Adipocyte (in vitro differentiated cells): ENCODE results near the gene INAVA.

Experiments
- DNase-seq: peaks from one replicate; pipeline ENCODE4 v3.0.0-alpha.2; 2015; ENCODE audit warnings: low read depth
- H3K27me3 ChIP-seq: replicated peaks from 2 replicates; pipeline ENCODE4 v1.7.0; 2013; ENCODE audit warnings: mild to moderate bottlenecking, low read length, moderate library complexity; ENCODE audit not compliant: control insufficient read depth, insufficient read depth
- H3K36me3 ChIP-seq: 2 replicates; pipeline ENCODE4 v1.7.0; 2013; ENCODE audit warnings: low read length, mild to moderate bottlenecking, moderate library complexity; ENCODE audit not compliant: control insufficient read depth, insufficient read depth, severe bottlenecking
- H3K4me1 ChIP-seq: 2 replicates; pipeline ENCODE4 v1.7.0; 2013; ENCODE audit warnings: mild to moderate bottlenecking, low read length, moderate library complexity; ENCODE audit not compliant: control insufficient read depth, insufficient read depth
- H3K4me3 ChIP-seq: 2 replicates; pipeline ENCODE4 v1.7.0; 2013; ENCODE audit warnings: mild to moderate bottlenecking, low read length, moderate library complexity
- H3K9ac ChIP-seq: 2 replicates; pipeline ENCODE4 v1.7.0; 2013; ENCODE audit warnings: mild to moderate bottlenecking, low read length, moderate library complexity
- H3K9me3 ChIP-seq: 2 replicates; pipeline ENCODE4 v1.7.0; 2013; ENCODE audit warnings: mild to moderate bottlenecking, low read length, moderate library complexity; ENCODE audit not compliant: control insufficient read depth

INAVA gene, protein sequence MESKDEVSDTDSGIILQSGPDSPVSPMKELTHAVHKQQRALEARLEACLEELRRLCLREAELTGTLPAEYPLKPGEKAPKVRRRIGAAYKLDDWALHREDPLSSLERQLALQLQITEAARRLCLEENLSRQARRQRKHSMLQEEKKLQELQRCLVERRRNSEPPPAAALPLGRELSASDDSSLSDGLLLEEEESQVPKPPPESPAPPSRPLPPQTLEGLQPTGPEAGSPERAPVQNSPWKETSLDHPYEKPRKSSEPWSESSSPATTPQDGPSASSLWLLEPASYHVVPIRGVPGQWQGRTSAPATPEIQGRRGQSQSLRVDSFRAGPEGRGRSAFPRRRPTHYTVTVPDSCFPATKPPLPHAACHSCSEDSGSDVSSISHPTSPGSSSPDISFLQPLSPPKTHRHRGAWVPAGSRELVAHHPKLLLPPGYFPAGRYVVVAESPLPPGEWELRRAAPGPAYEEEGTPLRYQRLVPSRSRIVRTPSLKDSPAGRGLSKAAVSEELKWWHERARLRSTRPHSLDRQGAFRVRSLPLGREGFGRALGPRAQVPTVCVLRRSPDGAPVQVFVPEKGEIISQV

DNA sequence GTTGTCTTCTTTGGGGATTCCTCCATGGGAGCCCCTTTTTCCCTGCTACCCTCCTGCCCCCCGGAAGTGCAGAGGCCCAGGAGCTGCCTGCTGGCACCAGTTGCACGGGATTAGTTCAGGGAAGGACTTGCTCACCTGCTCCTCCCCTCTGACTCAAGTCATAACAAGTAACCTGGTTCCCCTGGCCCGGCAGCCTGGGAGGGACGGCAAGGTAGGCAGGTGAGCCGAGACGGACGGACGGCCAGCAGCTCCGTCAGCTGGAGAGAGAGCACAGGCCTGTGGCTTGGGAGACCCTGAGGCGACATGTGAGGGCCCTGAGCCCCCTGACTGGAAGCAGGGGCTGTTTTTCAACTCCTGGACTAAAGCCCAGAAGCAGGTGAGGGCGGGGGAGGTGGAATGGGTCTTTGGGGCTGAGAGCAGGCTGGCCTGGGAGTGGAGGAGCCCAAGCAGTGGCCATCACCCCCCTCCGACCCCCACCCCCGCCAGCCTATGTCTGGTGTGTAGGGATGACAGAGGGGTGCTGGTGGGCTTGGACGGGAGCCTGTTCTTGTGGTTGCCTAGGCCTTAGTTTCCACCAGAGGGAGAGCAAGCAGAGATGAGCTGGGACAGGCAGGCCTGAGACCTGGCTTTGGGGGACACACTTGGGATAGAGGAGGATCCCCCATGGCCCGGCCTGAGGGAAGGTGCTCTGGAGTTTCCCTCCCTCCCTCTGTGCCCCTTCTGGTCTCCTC is at the start of gene INAVA:
INAVA (plus strand) TSS at position 189 of the 731 bp plus-strand sequence. CDS start 3,501 bp downstream, outside the sequence.
- no peak for DNase-seq
- Histone ChIP-seq H3K27me3 (peaks cover 59% of the 10 kb centered on the region), H3K36me3 (no peaks in the 10 kb centered on the region), H3K9ac (no peak within 1 kb of the TSS), H3K9me3 (no peaks in the 10 kb centered on the region), H3K4me1 (peaks cover 7% of the 10 kb centered on the region), H3K4me3 (no peak within 1 kb of the TSS)

DNA sequence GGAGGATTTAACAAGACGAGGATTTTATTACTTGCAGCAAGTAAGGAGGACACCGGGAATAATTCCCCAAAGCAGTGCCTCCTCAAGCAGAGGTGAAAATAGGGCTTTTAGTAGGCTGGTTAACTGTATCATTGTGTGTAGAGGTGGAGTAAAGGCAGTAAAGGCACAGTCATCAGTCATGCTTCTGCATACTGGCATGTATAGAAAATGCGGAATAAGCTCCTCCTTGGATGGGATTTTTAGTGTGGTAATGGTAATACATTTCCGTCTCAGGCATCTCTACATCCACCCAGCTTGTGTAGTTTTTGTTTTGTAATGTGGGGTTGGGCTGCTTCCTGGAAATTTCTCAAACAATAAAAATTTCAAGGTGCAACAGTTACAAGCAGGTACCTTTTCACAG is 49.3 kb upstream of the INAVA start:
- DNase-seq: no peak
- H3K36me3 ChIP-seq: peaks cover 64% of the 10 kb centered on the region

DNA sequence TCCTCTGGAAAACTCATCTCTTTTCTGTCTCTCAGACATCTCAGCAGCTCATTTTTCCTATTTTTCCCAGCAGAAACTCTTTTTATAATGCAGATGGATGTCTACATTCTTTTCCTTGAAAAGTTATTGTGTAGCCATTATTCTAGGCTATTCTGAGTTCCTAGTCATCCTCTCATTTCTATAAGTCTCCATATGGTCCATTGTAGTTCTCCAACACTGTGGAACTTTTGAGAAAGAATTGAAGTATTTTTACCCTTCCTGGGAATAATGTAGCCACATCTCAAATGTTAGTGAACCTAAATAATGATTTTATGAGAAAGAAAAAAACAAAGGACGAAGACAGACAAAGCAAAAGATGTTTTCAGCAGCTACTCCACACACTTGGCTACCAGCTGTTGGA is 48.3 kb upstream of the INAVA start:
- H3K4me3 ChIP-seq: no peak overlapping the region
- no peak overlapping the region for H3K9ac ChIP-seq
- DNase-seq: no peak
- H3K9me3 ChIP-seq: no peaks in the 10 kb centered on the region
- no peaks in the 10 kb centered on the region for H3K4me1 ChIP-seq
- no peaks in the 10 kb centered on the region for H3K27me3 ChIP-seq
- peaks cover 73% of the 10 kb centered on the region for H3K36me3 ChIP-seq

More for the DNA sequence above, 49.3 kb upstream of the INAVA start:
- no peak overlapping the region for H3K9ac ChIP-seq
- no peaks in the 10 kb centered on the region for H3K27me3 ChIP-seq
- H3K9me3 ChIP-seq: no peaks in the 10 kb centered on the region
- H3K4me1 ChIP-seq: no peaks in the 10 kb centered on the region
- H3K4me3 ChIP-seq: no peak overlapping the region

DNA sequence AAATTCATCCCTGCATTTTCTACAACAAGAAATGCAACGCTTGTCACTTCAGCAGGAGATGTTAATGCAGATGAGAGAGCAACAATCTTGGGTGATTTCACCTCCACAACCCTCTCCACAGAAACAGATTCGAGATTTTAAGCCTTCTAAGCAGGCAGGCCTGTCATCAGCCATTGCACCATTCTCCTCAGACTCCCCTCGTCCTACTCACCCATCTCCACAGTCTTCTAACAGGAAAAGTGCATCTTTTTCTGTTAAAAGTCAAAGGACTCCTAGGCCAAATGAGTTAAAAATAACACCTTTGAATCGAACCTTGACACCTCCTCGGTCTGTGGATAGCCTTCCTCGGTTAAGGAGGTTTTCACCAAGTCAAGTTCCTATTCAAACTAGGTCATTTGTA is 45.3 kb upstream of the INAVA start:
- H3K9ac ChIP-seq: no peak overlapping the region
- H3K9me3 ChIP-seq: no peaks in the 10 kb centered on the region
- no peak for DNase-seq
- no peaks in the 10 kb centered on the region for H3K27me3 ChIP-seq
- peaks cover 93% of the 10 kb centered on the region for H3K36me3 ChIP-seq
- H3K4me1 ChIP-seq: no peaks in the 10 kb centered on the region
- no peak overlapping the region for H3K4me3 ChIP-seq

DNA sequence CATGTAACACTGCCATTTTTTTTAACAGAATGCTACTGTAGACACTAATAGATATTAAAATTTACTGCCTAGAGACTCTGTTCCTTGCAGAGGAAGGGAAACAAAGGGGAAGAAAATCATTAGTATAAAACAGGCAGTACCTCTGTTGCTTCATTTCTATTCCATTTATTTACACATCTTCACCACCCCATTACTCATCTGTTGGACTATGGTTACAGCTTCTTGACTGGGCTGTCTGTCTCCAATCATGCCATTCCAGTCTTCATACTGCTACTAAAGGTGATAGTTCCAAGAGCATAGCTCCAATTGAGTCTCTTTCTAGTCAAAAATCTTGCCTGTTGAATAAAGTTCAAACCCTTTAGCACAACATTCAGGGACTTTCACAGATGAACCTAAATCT is 44.1 kb upstream of the INAVA start:
- DNase-seq: no peak
- H3K36me3 ChIP-seq: peaks cover 95% of the 10 kb centered on the region

DNA sequence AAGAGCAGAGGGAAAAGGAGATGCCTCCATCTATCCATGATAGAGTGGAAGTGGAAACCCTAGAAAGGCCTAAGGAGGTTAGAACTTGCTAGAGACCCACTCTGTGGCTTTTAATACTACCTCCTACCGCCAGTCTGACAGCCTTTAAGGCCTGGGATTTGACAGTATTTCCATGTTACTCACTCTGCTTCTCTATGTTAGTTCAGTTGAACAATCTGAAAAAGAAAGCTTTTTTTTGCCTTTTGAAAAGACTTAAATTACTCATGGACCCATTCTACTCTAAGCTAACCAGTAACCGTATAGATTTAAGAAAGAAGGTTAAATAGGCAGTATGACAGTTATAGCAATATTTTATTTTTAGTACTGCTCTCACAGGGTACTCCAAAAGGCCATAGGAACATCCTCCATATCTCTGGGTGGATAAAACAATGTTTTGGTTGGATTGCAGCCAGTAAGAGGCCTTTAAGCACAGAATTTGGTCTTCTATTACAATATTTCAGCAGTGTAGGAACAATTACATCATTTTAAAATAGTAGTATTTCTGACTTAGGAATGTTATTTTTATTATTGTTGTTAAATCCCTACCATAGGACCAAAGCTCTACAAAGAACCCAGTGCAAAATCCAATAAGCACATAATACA is 37.9 kb upstream of the INAVA start:
- H3K4me1 ChIP-seq: peaks cover 18% of the 10 kb centered on the region
- no peaks in the 10 kb centered on the region for H3K27me3 ChIP-seq
- peaks cover 61% of the 10 kb centered on the region for H3K36me3 ChIP-seq
- peak overlapping the region; percentile 32 for H3K9ac ChIP-seq
- DNase-seq: peak; percentile 90
- no peak overlapping the region for H3K4me3 ChIP-seq
- H3K9me3 ChIP-seq: no peaks in the 10 kb centered on the region

More for the DNA sequence above, 44.1 kb upstream of the INAVA start:
- Histone ChIP-seq H3K9ac (no peak overlapping the region), H3K27me3 (no peaks in the 10 kb centered on the region), H3K4me1 (no peaks in the 10 kb centered on the region), H3K4me3 (no peak overlapping the region), H3K9me3 (no peaks in the 10 kb centered on the region)

DNA sequence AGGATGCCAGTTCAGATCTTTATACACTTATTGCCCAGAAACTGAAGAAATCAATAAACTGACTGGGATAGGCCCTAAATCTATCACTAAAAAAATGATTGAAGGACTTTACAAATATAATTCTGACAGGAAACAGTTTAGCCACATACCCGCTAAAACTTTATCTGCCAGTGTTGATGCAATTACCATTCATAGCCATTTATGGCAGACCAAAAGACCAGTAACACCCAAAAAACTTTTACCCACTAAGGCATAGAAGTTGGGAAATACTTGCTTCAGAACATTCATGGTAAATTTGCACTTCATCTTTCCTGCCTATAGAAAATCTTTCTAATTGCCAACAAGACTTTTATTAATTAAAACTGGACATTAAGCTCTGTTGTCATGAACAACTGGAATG is 36.9 kb upstream of the INAVA start:
- no peaks in the 10 kb centered on the region for H3K9me3 ChIP-seq
- H3K4me3 ChIP-seq: peak overlapping the region; percentile 16
- H3K27me3 ChIP-seq: no peaks in the 10 kb centered on the region
- peaks cover 58% of the 10 kb centered on the region for H3K36me3 ChIP-seq
- peaks cover 18% of the 10 kb centered on the region for H3K4me1 ChIP-seq
- peak; percentile 27 for DNase-seq
- H3K9ac ChIP-seq: no peak overlapping the region

DNA sequence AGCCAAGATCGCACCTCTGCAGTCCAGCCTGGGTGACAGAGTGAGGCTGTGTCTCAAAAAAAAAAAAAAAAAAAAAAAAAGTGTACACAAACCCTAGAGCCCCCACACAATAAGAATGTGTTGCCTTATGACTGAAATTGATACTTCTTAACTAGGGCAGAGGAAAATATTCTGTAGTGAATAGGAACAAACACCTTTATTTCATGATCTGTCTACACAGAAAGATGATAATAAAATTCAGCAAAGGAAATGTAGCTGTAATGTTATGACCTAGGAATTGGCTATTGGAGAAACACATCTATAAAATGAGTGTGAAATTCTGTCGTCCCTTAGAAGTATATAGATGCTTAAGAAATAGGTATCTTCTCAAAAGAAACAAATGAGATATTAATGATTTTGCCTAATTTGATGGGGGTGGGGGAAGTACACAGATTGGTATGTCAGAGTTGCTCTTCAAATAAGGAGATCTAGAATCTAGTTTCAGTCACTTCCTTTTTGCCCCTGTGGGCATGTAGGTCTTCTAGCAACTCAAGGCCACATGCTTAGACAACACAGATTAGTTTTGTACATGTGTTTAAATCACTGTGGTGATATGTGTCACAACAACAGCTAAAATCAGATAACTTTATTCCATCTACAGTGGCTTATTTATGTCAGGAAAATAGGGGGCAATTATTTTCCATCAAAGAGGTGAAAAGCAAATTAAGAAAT is 32.6 kb upstream of the INAVA start:
- H3K36me3 ChIP-seq: peaks cover 37% of the 10 kb centered on the region
- no peak overlapping the region for H3K9ac ChIP-seq
- H3K9me3 ChIP-seq: no peaks in the 10 kb centered on the region
- DNase-seq: no peak
- H3K4me1 ChIP-seq: peaks cover 12% of the 10 kb centered on the region
- H3K27me3 ChIP-seq: no peaks in the 10 kb centered on the region
- H3K4me3 ChIP-seq: no peak overlapping the region

DNA sequence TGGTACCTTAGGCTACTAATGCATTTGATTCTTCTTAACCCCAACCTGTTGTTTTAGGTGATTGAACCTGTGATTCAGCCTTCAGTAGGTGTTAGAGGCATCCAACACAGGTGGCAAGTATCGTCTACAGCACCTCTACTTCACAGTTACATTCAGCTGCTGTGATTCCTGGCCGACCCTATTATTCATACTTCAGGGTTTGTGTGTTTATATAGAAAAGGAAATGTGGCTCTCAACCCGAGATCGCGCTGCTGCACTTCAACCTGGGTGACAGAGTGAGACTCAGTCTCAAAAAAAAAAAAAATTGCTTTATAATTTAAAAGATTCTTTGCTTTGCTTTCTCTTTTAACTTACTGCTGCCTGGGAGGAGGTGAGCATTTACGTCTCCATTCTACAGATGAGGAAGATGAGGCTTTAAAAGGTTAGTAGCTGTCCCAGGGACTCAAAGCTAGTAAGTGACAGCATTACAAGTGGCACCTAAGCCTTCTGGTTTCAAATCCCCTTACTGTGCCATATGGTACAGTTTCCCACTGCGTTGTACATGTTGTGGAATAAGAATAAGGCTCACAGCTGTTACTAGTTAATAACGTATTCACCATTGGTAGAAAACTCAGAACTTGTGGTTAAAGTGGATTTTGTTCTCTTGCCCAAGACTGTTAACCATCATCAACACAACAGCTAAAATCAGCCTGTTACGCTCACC is 31.8 kb upstream of the INAVA start:
- Histone ChIP-seq H3K4me3 (no peak overlapping the region), H3K36me3 (peaks cover 32% of the 10 kb centered on the region), H3K9me3 (no peaks in the 10 kb centered on the region), H3K9ac (no peak overlapping the region), H3K27me3 (no peaks in the 10 kb centered on the region), H3K4me1 (peaks cover 4% of the 10 kb centered on the region)
- no peak for DNase-seq

DNA sequence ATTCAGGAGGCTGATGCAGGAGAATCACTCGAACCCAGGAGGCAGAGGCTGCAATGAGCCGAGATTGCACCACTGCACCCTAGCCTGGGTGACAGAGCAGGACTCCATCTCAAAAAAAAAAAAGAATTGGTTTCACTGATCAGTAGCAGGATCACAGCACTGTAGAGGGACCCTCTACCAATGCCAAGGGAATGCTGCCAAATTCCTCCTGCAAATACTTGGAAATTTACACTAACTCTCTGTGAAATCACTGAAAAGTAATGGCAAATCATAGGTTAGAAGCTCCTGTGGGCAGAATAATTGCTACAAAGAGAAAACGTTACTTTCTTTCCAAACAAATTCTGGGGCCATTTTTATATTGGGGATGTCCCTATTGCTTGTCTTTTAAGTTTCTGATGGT is 28.6 kb upstream of the INAVA start:
- Histone ChIP-seq H3K9me3 (no peaks in the 10 kb centered on the region), H3K4me1 (no peaks in the 10 kb centered on the region), H3K9ac (no peak overlapping the region), H3K36me3 (peaks cover 25% of the 10 kb centered on the region), H3K27me3 (peaks cover 10% of the 10 kb centered on the region), H3K4me3 (no peak overlapping the region)
- no peak for DNase-seq
